WTC11 (cell line): ENCODE data around the gene CHRNB2. TPM values are rescaled to one million over a fixed set of nuclear protein-coding genes. Genes with fewer than 3 reads are reported as not detected.

Experiments
- ATAC-seq: fragments of 200-7000 bp; cut with Tn5 transposase; 2 replicates; pipeline ENCODE4 v1.10.0; 2021; ENCODE audit warnings: mild to moderate bottlenecking, moderate library complexity
- CTCF ChIA-PET: fragments of 300-600 bp; sonication (Branson Sonifier 250); formaldehyde crosslinking; loops from one replicate; lab custom pipeline; 2021; ENCODE audit warnings: antibody characterized with exemption; lab: Charles Lee
- POLR2A ChIA-PET: fragments of 350-600 bp; sonication (Branson Sonifier 250); formaldehyde crosslinking; loops from one replicate; lab custom pipeline; 2021; ENCODE audit warnings: antibody characterized with exemption; lab: Charles Lee
- DNase-seq: peaks from one replicate; pipeline ENCODE4 v3.0.0; 2021; ENCODE audit warnings: low spot score
- H3K27ac Mint-ChIP-seq: 2 replicates; pipeline ENCODE4 v1.8.0; 2021; ENCODE audit warnings: mixed read lengths
- H3K27me3 Mint-ChIP-seq: 2 replicates; pipeline ENCODE4 v1.8.0; 2021; ENCODE audit warnings: low read depth, mild to moderate bottlenecking, moderate library complexity, mixed read lengths
- H3K36me3 Mint-ChIP-seq: 2 replicates; pipeline ENCODE4 v1.8.0; 2021; ENCODE audit warnings: mixed read lengths
- H3K4me1 Mint-ChIP-seq: 2 replicates; pipeline ENCODE4 v1.8.0; 2022; ENCODE audit warnings: mixed read lengths
- H3K4me3 Mint-ChIP-seq: 2 replicates; pipeline ENCODE4 v1.8.0; 2021; ENCODE audit warnings: mild to moderate bottlenecking, moderate library complexity, mixed read lengths
- H3K9me3 Mint-ChIP-seq: 2 replicates; pipeline ENCODE4 v1.8.0; 2021; ENCODE audit warnings: mixed read lengths
- CBFB ChIP-seq: sonication (generic); formaldehyde crosslinking; IDR thresholded peaks from 2 replicates; pipeline ENCODE4 v1.8.1; 2022; ENCODE audit warnings: mild to moderate bottlenecking, low read depth, missing genetic modification reagents
- CTCF ChIP-seq: fragments of 200-600 bp; IDR thresholded peaks from 2 replicates; pipeline ENCODE4 v1.8.0; 2022; ENCODE audit warnings: antibody characterized with exemption
- E2F1 ChIP-seq: sonication (generic); formaldehyde crosslinking; IDR thresholded peaks from 2 replicates; pipeline ENCODE4 v1.8.0; 2022; ENCODE audit warnings: mild to moderate bottlenecking, missing genetic modification reagents
- HMGA2 ChIP-seq: fragments of 250-450 bp; sonication (Bioruptor Pico); IDR thresholded peaks from 2 replicates; pipeline ENCODE4 v1.4.0; 2021; ENCODE audit warnings: mild to moderate bottlenecking, moderate library complexity
- MLX ChIP-seq: sonication (generic); formaldehyde crosslinking; IDR thresholded peaks from 2 replicates; pipeline ENCODE4 v1.8.1; 2023; ENCODE audit warnings: mild to moderate bottlenecking, missing genetic modification reagents, moderate library complexity
- NFE2L1 ChIP-seq: sonication (generic); formaldehyde crosslinking; IDR thresholded peaks from 2 replicates; pipeline ENCODE4 v1.8.1; 2023; ENCODE audit warnings: missing genetic modification reagents
- NFYB ChIP-seq: sonication (generic); formaldehyde crosslinking; conservative IDR thresholded peaks from 2 replicates; pipeline ENCODE4 v1.8.0; 2022; ENCODE audit warnings: low read depth, missing genetic modification reagents
- OVOL2 ChIP-seq: fragments of 250-450 bp; sonication (Bioruptor Pico); IDR thresholded peaks from 2 replicates; pipeline ENCODE4 v1.9.0; 2021; ENCODE audit warnings: mild to moderate bottlenecking, borderline replicate concordance
- SOX15 ChIP-seq: fragments of 250-450 bp; sonication (Bioruptor Pico); IDR thresholded peaks from 2 replicates; pipeline ENCODE4 v1.9.0; 2021; ENCODE audit warnings: mild to moderate bottlenecking
- STAT6 ChIP-seq: sonication (generic); formaldehyde crosslinking; conservative IDR thresholded peaks from 2 replicates; pipeline ENCODE4 v1.8.1; 2023; ENCODE audit warnings: mild to moderate bottlenecking, low read depth, missing genetic modification reagents, moderate library complexity
- TP53 ChIP-seq: sonication (generic); formaldehyde crosslinking; IDR thresholded peaks from 2 replicates; pipeline ENCODE4 v1.8.1; 2023; ENCODE audit warnings: mild to moderate bottlenecking, missing genetic modification reagents
- ZNF281 ChIP-seq: sonication (generic); formaldehyde crosslinking; IDR thresholded peaks from 2 replicates; pipeline ENCODE4 v1.8.0; 2023; ENCODE audit warnings: mild to moderate bottlenecking, missing genetic modification reagents
- ZNF396 ChIP-seq: fragments of 250-450 bp; sonication (Bioruptor Pico); IDR thresholded peaks from 2 replicates; pipeline ENCODE4 v1.8.0; 2021; ENCODE audit warnings: mild to moderate bottlenecking, moderate library complexity, borderline replicate concordance
- total RNA-seq: library from RNA; stranded (reverse); gene quantifications from 3 replicates; pipeline ENCODE4 v1.2.3, GENCODE V29; 2021

The CHRNB2 gene
- total RNA-seq, 1 experiment from 2014 or later = 1.7 TPM

GRCh38 chr1:154546264-154547063 lies 21.1 kb upstream of the CHRNB2 start:
- no peaks in the 10 kb centered on the region for H3K9me3 Mint-ChIP-seq
- POLR2A ChIA-PET = interaction anchor here (0.6 to 1.5 kb wide), 3 partner anchors 21 to 67 kb away, joined by 3 to 5 read pairs (median 3); partner anchors contain the start of gene CHRNB2
- ATAC-seq (peak; percentile 97), DNase-seq (peak; percentile 82)
- peaks cover 26% of the 10 kb centered on the region for H3K36me3 Mint-ChIP-seq
- TF ChIP-seq STAT6 (CRISPR knock-in tag) (no peak), HMGA2 (CRISPR knock-in tag) (peak; percentile 99), CTCF (peak; percentile 84)
- CTCF ChIA-PET = interaction anchor here (0.6 to 3.0 kb wide), 103 partner anchors 9 to 684 kb away, joined by 3 to 189 read pairs (median 4); partner anchors contain the start of genes ADAM15, CHRNB2, IL6R and KCNN3
- no peak overlapping the region for H3K4me3 Mint-ChIP-seq
- 0 out of 2 replicates have a peak overlapping the region, but pooled peaks have one; percentile 36 for H3K27ac Mint-ChIP-seq
- H3K4me1 Mint-ChIP-seq = no peaks in the 10 kb centered on the region; the same call in 1 of the 2 replicates
- H3K27me3 Mint-ChIP-seq = no peaks in the 10 kb centered on the region

GRCh38 chr1:154547105-154547732 lies 20.4 kb upstream of the CHRNB2 start:
- DNase-seq (no peak), ATAC-seq (no peak)
- no peaks in the 10 kb centered on the region; the same call in 1 of the 2 replicates for H3K4me1 Mint-ChIP-seq
- peaks cover 34% of the 10 kb centered on the region for H3K36me3 Mint-ChIP-seq
- no peaks in the 10 kb centered on the region for H3K27me3 Mint-ChIP-seq
- POLR2A ChIA-PET = interaction anchor here (0.6 to 1.5 kb wide), 3 partner anchors 20 to 67 kb away, joined by 3 to 5 read pairs (median 3); partner anchors contain the start of gene CHRNB2
- H3K27ac Mint-ChIP-seq = no peak overlapping the region; the same call in 1 of the 2 replicates
- TF ChIP-seq ZNF396 (CRISPR knock-in tag) (no peak), CBFB (no peak), OVOL2 (no peak), MLX (CRISPR knock-in tag) (no peak), SOX15 (CRISPR knock-in tag) (no peak)
- TF ChIP-seq, all 79 proteins: peak for 0
- CTCF ChIA-PET = interaction anchor here (0.6 to 3.0 kb wide), 103 partner anchors 8 to 685 kb away, joined by 3 to 189 read pairs (median 4); partner anchors contain the start of genes ADAM15, CHRNB2, IL6R and KCNN3
- H3K9me3 Mint-ChIP-seq = no peaks in the 10 kb centered on the region
- H3K4me3 Mint-ChIP-seq = no peak overlapping the region

- H3K4me1 Mint-ChIP-seq = no peaks in the 10 kb centered on the region; the same call in 1 of the 2 replicates
- CTCF ChIA-PET = no interaction called here
- TF ChIP-seq TP53 (CRISPR knock-in tag) = no peak
- no peak for TF ChIP-seq ZNF281 (CRISPR knock-in tag)
- TF ChIP-seq NFE2L1 (CRISPR knock-in tag) = no peak
- no peak for TF ChIP-seq NFYB (CRISPR knock-in tag)
- no peak for TF ChIP-seq E2F1 (CRISPR knock-in tag)
- H3K27me3 Mint-ChIP-seq = no peaks in the 10 kb centered on the region
- POLR2A ChIA-PET = no interaction called here
- H3K4me3 Mint-ChIP-seq = no peak overlapping the region
- H3K9me3 Mint-ChIP-seq = no peaks in the 10 kb centered on the region
- DNase-seq = no peak
- no peak overlapping the region for H3K27ac Mint-ChIP-seq
- H3K36me3 Mint-ChIP-seq = peaks cover 42% of the 10 kb centered on the region
- no peak for ATAC-seq
Measured at GRCh38 chr1:154548028-154548427, 19.6 kb upstream of the CHRNB2 start.
